HepG2 (cell line): ENCODE data around the gene KRT84. TPM values are rescaled to one million over a fixed set of nuclear protein-coding genes. Genes with fewer than 3 reads are reported as not detected.
"Not testable (repeated sequence)": the region's sequence is repeated elsewhere in the genome, so short reads cannot be mapped to it uniquely, and the experiment has no call there.

Experiments
- ATAC-seq: fragments of 200-7000 bp; cut with Tn5 transposase; 3 replicates; pipeline ENCODE4 v1.9.1; 2020; ENCODE audit warnings: mild to moderate bottlenecking, moderate library complexity
- BruUV-seq: library from RNA; stranded (reverse); fragments of 400-500 nt; replicated peaks from 2 replicates; lab custom pipeline; 2021; lab: Mats Ljungman, UMichigan
- CTCF ChIA-PET: fragments of 300-600 bp; formaldehyde crosslinking; extraction: SDS; loops from one replicate; lab custom pipeline; 2021; ENCODE audit warnings: low total read pairs, inconsistent platforms, low intra/inter-chr PET ratio; lab: Yijun Ruan, JAX
- POLR2A ChIA-PET: fragments of 350-600 bp; sonication (Branson Sonifier 250); formaldehyde crosslinking; loops from one replicate; lab custom pipeline; 2020; ENCODE audit warnings: antibody characterized with exemption, inconsistent platforms; lab: Yijun Ruan, JAX
- DNase-seq: peaks from one replicate; pipeline ENCODE4 v3.0.0-alpha.2; 2015; ENCODE audit warnings: low spot score
- FAIRE-seq: peaks from 3 replicates; lab custom pipeline; 2011; peaks lifted over from hg19 to GRCh38; lab: Jason Lieb, UNC
- H2AFZ ChIP-seq: one replicate; pipeline ENCODE4 v1.6.1; 2011; ENCODE audit warnings: low read length, inconsistent platforms
- H3K27ac ChIP-seq: fragments of 300-600 bp; 3 replicates; pipeline ENCODE4 v1.8.0; 2011; ENCODE audit warnings: mixed run types, mild to moderate bottlenecking, mixed read lengths, low read length, inconsistent platforms; ENCODE audit not compliant: insufficient read depth; ENCODE audit errors: extremely low read length
- H3K27me3 ChIP-seq, 2 experiments: fragments of 200-600 bp in 1 of 2; 2 replicates in 1 of 2; 3 replicates in 1 of 2; pipeline versions ENCODE4 v1.6.0 to v1.8.0; 2011; ENCODE audit warnings: low read length in 2 of 2, mild to moderate bottlenecking in 2 of 2, moderate library complexity in 2 of 2, inconsistent platforms in 1 of 2; ENCODE audit not compliant: insufficient read depth in 2 of 2, control insufficient read depth in 1 of 2
- H3K36me3 ChIP-seq, 2 experiments: fragments of 200-600 bp in 1 of 2; replicated peaks in 1 of 2; 2 replicates in 1 of 2; 3 replicates in 1 of 2; pipeline versions ENCODE4 v1.5.1 to v1.8.0; 2011; ENCODE audit warnings: low read length in 2 of 2, inconsistent platforms in 1 of 2; ENCODE audit not compliant: insufficient read depth in 2 of 2, control insufficient read depth in 1 of 2
- H3K4me1 ChIP-seq: 2 replicates; pipeline ENCODE4 v1.5.1; 2012; ENCODE audit warnings: low read length, inconsistent platforms; ENCODE audit not compliant: insufficient read depth
- H3K4me2 ChIP-seq: 2 replicates; pipeline ENCODE4 v1.6.0; 2011; ENCODE audit warnings: low read depth, low read length, inconsistent platforms
- H3K4me3 ChIP-seq, 3 experiments: fragments of 200-600 bp in 1 of 3; sonication (generic), shearing (Covaris generic) in 1 of 3; replicated peaks in 1 of 3; 2 replicates each; pipeline ENCODE4 v1.5.1; 2011 to 2016; ENCODE audit warnings: low read length in 3 of 3, inconsistent platforms in 2 of 3, low read depth in 2 of 3, mild to moderate bottlenecking in 2 of 3, control low read depth in 1 of 3, mixed read lengths in 1 of 3; ENCODE audit not compliant: insufficient read depth in 1 of 3
- H3K79me2 ChIP-seq: one replicate; pipeline ENCODE4 v1.6.1; 2011; ENCODE audit warnings: low read length, inconsistent platforms; ENCODE audit not compliant: insufficient read depth
- H3K9ac ChIP-seq: 2 replicates; pipeline ENCODE4 v1.6.0; 2011; ENCODE audit warnings: mild to moderate bottlenecking, low read depth, low read length, inconsistent platforms; ENCODE audit not compliant: insufficient read depth
- H3K9me3 ChIP-seq: 2 replicates; pipeline ENCODE4 v1.5.1; 2012; ENCODE audit warnings: mild to moderate bottlenecking, low read length
- H4K20me1 ChIP-seq: 2 replicates; pipeline ENCODE4 v1.6.0; 2011; ENCODE audit warnings: inconsistent platforms, mild to moderate bottlenecking, low read length, moderate library complexity; ENCODE audit not compliant: insufficient read depth
- CTCF ChIP-seq: sonication (generic); formaldehyde crosslinking; IDR thresholded peaks from 2 replicates; pipeline ENCODE4 v1.5.0; 2020; ENCODE audit warnings: mild to moderate bottlenecking, missing genetic modification reagents, moderate library complexity
- NR2F6 ChIP-seq, 2 experiments: IDR thresholded peaks; 2 replicates each; pipeline ENCODE4 v1.6.1; 2016; ENCODE audit warnings: antibody characterized with exemption in 1 of 2, mild to moderate bottlenecking in 1 of 2
- PHF8 ChIP-seq: sonication (generic); formaldehyde crosslinking; IDR thresholded peaks from 2 replicates; pipeline ENCODE4 v1.5.0; 2020; ENCODE audit warnings: missing genetic modification reagents
- RXRB ChIP-seq: IDR thresholded peaks from 2 replicates; pipeline ENCODE4 v1.6.1; 2016; ENCODE audit warnings: borderline replicate concordance, missing genetic modification reagents, missing compliant biosample characterization
- U2AF1 ChIP-seq: fragments of 200-400 bp; formaldehyde crosslinking; optimal IDR thresholded peaks from 2 replicates; pipeline ENCODE3; 2017; ENCODE audit warnings: mild to moderate bottlenecking, low read depth, low read length
- WGBS: methylation state at CpG from one replicate; pipeline ENCODE4 v1.1.6; 2017; ENCODE audit warnings: low lambda C conversion rate; 5-methylcytosine and 5-hydroxymethylcytosine counted together
- in situ Hi-C: cut with HindIII; loops from 2 replicates; pipeline ENCODE4 v1.10.0; 2017; ENCODE audit warnings: low pct_unique_long_range_greater_than_20kb; ENCODE audit not compliant: extremely low pct_ligation_motif_present
- intact Hi-C: fragments of 100-400 bp; cut with micrococcal nuclease; formaldehyde crosslinking; loops from one replicate; pipeline ENCODE4 v1.10.0; 2022; ENCODE audit not compliant: unreplicated experiment
- polyA plus RNA-seq, 8 experiments: library from polyadenylated mRNA; depleted of rRNA in 3 of 8; stranded (reverse) in 7 of 8; unstranded in 1 of 8; fragments of >200 nt; fragmentation: Illumina TruSeq in 4 of 8; extraction: Trizol in 4 of 8; gene quantifications; 2 replicates each; pipeline versions ENCODE4 v1.2.1 to v1.2.3, GENCODE V29; 2011 to 2016; ENCODE audit warnings: low read depth in 4 of 8, missing spikeins in 1 of 8, mixed read lengths in 1 of 8; ENCODE audit not compliant: insufficient read depth in 1 of 8
- total RNA-seq, 5 experiments: library from RNA; depleted of rRNA; stranded (reverse); fragments of >200 nt; fragmentation: Illumina TruSeq; extraction: Trizol; gene quantifications; 2 replicates each; pipeline ENCODE4 v1.2.3, GENCODE V29; 2016; ENCODE audit warnings: low read depth in 1 of 5

Gene KRT84
- total and polyA plus RNA-seq, 2 of the 13 experiments (the other 11 are each of a cell fraction or from before 2014, with no cell fraction given), result not detected

- in situ Hi-C loops, BruUV-seq, FAIRE-seq, H3K9me3 ChIP-seq, H3K27ac ChIP-seq, H3K27me3 ChIP-seq, H3K36me3 ChIP-seq, intact Hi-C loops, H3K4me3 ChIP-seq, H4K20me1 ChIP-seq, H2AFZ ChIP-seq, H3K4me2 ChIP-seq, H3K9ac ChIP-seq, POLR2A ChIA-PET, CTCF ChIA-PET, H3K79me2 ChIP-seq, DNase-seq, ATAC-seq, H3K4me1 ChIP-seq: not testable (repeated sequence)
- WGBS, result no CpG with 5 or more reads among the region's 1 CpG
These were observed 25.3 kb upstream of the KRT84 start for GRCh38 chr12:52410589-52411248.

- no peaks in the 10 kb centered on the region for H3K79me2 ChIP-seq
- ATAC-seq (peak; percentile 85), DNase-seq (peak; percentile 4), FAIRE-seq (no peak)
- ChIA-PET POLR2A (no interaction called here), CTCF (no interaction called here)
- intact Hi-C loops (no loop called here), in situ Hi-C loops (no loop called here)
- H3K9ac ChIP-seq, result no peak overlapping the region
- H4K20me1 ChIP-seq, result no peaks in the 10 kb centered on the region
- H3K4me2 ChIP-seq, result no peak overlapping the region
- H3K4me3 ChIP-seq, result no peak overlapping the region
- no peaks in the 10 kb centered on the region for H3K4me1 ChIP-seq
- peaks cover 1 to 6% of the 10 kb centered on the region in 2 experiments; a peak in 3 of 5 replicates for H3K27me3 ChIP-seq
- no peak overlapping the region for H3K27ac ChIP-seq
- WGBS, result no CpG with 5 or more reads among the region's 5 CpGs
- H3K9me3 ChIP-seq, result no peaks in the 10 kb centered on the region
- TF ChIP-seq U2AF1 (no peak), RXRB (CRISPR knock-in tag) (no peak), PHF8 (CRISPR knock-in tag) (no peak), CTCF (CRISPR knock-in tag) (peak; percentile 37; the same call in 1 of the 2 replicates), NR2F6 (IDR thresholded peaks at IDR 0.05) (peak; percentile 40), NR2F6 (CRISPR knock-in tag; IDR thresholded peaks at IDR 0.05) (peak; percentile 64; the same call in 1 of the 2 replicates)
- H3K36me3 ChIP-seq, result no peaks in the 10 kb centered on the region
- no TSS peak for BruUV-seq
- no peak overlapping the region for H2AFZ ChIP-seq
These were observed 22.5 kb upstream of the KRT84 start for GRCh38 chr12:52407918-52408317.
